Osteoblast (primary cell): ENCODE results near the gene PITPNC1. TPM values are rescaled to one million over a fixed set of nuclear protein-coding genes. Genes with fewer than 3 reads are reported as not detected.

Experiments
- DNase-seq: peaks from one replicate; pipeline ENCODE4 v3.0.0; 2011; ENCODE audit warnings: low spot score, mixed read lengths; ENCODE audit not compliant: insufficient read length; ENCODE audit errors: missing footprints
- H2AFZ ChIP-seq: 2 replicates; pipeline ENCODE4 v1.6.0; 2011; ENCODE audit warnings: mild to moderate bottlenecking, low read length
- H3K27ac ChIP-seq: 2 replicates; pipeline ENCODE4 v1.5.1; 2011; ENCODE audit warnings: mild to moderate bottlenecking, low read depth, low read length, moderate library complexity
- H3K27me3 ChIP-seq: 2 replicates; pipeline ENCODE4 v1.6.0; 2012; ENCODE audit warnings: mild to moderate bottlenecking, control low read depth, inconsistent platforms, low read length, moderate library complexity; ENCODE audit not compliant: insufficient read depth
- H3K36me3 ChIP-seq: 2 replicates; pipeline ENCODE4 v1.5.1; 2011; ENCODE audit warnings: mild to moderate bottlenecking, low read length, control low read depth, moderate library complexity; ENCODE audit not compliant: insufficient read depth
- H3K4me1 ChIP-seq: 2 replicates; pipeline ENCODE4 v1.5.1; 2011; ENCODE audit warnings: mild to moderate bottlenecking, low read length, control low read depth, moderate library complexity; ENCODE audit not compliant: insufficient read depth
- H3K4me2 ChIP-seq: 2 replicates; pipeline ENCODE4 v1.6.0; 2011; ENCODE audit warnings: mild to moderate bottlenecking, low read length; ENCODE audit not compliant: insufficient read depth
- H3K4me3 ChIP-seq: fragments of 200-600 bp; sonication (generic); 3 replicates; pipeline ENCODE4 v1.5.1; 2012; ENCODE audit warnings: mild to moderate bottlenecking, low read length, inconsistent platforms; ENCODE audit not compliant: insufficient read depth
- H3K79me2 ChIP-seq: 2 replicates; pipeline ENCODE4 v1.6.0; 2012; ENCODE audit warnings: mild to moderate bottlenecking, low read length, control low read depth, inconsistent platforms; ENCODE audit not compliant: insufficient read depth
- H3K9me3 ChIP-seq: 2 replicates; pipeline ENCODE4 v1.5.1; 2011; ENCODE audit warnings: low read depth, low read length, control low read depth
- H4K20me1 ChIP-seq: 2 replicates; pipeline ENCODE4 v1.6.0; 2012; ENCODE audit warnings: mild to moderate bottlenecking, low read length, control low read depth; ENCODE audit not compliant: insufficient read depth
- total RNA-seq: library from RNA; depleted of rRNA; stranded (reverse); fragments of >200 nt; gene quantifications from 2 replicates; pipeline ENCODE4 v1.2.3, GENCODE V29; 2012
- TF ChIP-seq, protein P1 (sequence below): IDR thresholded peaks from 2 replicates; pipeline ENCODE4 v1.5.1; 2011; ENCODE audit warnings: mild to moderate bottlenecking, low read depth, low read length, moderate library complexity; ENCODE audit errors: extremely low read depth

PITPNC1 gene
- total RNA-seq, 1 donor, result 6.2 TPM

DNA sequence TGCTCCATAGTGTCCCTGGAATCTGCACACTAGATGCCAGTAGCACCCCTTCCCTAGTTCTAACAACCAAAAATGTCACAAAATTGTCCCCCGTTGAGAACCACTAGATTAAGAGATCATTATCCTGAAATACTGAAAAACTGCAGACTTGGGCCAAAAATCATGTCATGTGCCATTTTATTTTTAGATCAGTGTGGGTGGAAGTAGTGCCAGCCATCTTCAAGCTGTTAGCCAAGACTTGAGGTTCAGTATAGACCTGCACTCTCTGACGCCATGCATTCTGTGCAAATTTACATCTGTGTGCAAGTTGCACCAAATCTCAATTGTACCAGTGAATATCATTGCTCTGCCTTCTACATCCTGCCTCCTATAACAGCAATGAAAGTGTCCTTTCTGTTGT, 309.2 kb downstream of the PITPNC1 start:
- TF ChIP-seq, protein P1, sequence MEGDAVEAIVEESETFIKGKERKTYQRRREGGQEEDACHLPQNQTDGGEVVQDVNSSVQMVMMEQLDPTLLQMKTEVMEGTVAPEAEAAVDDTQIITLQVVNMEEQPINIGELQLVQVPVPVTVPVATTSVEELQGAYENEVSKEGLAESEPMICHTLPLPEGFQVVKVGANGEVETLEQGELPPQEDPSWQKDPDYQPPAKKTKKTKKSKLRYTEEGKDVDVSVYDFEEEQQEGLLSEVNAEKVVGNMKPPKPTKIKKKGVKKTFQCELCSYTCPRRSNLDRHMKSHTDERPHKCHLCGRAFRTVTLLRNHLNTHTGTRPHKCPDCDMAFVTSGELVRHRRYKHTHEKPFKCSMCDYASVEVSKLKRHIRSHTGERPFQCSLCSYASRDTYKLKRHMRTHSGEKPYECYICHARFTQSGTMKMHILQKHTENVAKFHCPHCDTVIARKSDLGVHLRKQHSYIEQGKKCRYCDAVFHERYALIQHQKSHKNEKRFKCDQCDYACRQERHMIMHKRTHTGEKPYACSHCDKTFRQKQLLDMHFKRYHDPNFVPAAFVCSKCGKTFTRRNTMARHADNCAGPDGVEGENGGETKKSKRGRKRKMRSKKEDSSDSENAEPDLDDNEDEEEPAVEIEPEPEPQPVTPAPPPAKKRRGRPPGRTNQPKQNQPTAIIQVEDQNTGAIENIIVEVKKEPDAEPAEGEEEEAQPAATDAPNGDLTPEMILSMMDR, result no peak
- H3K36me3 ChIP-seq, result no peaks in the 10 kb centered on the region
- H3K27ac ChIP-seq, result no peak overlapping the region

DNA sequence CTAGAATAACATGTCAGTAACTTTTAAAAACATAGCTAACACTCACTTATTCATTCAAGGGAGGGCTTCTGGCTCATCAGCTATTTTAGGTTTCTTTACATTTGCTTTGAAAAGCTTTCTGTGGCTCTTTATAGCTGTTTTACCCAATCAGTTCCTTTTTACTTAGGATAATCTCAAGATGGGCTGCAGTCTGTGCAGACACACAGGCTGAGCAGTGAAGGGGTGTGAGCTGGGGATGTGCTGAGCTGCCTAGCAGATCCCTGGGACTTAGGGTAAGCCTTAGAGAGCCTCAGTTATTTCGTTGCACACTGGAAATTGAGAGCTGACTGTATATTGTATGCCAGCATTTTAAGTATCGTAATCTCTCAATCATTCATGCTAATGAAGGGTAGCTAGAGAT, 310.4 kb downstream of the PITPNC1 start:
- Histone ChIP-seq H3K4me3 (no peak overlapping the region), H3K79me2 (no peaks in the 10 kb centered on the region), H3K27ac (no peak overlapping the region), H3K4me1 (no peaks in the 10 kb centered on the region), H4K20me1 (no peaks in the 10 kb centered on the region), H2AFZ (no peak overlapping the region), H3K36me3 (no peaks in the 10 kb centered on the region), H3K27me3 (no peaks in the 10 kb centered on the region), H3K9me3 (no peaks in the 10 kb centered on the region), H3K4me2 (no peak overlapping the region)
- no peak for DNase-seq
- TF ChIP-seq, protein P1, result no peak

More for the DNA sequence above, 309.2 kb downstream of the PITPNC1 start:
- H2AFZ ChIP-seq, result no peak overlapping the region
- H3K27me3 ChIP-seq, result no peaks in the 10 kb centered on the region
- H3K79me2 ChIP-seq, result no peaks in the 10 kb centered on the region
- no peaks in the 10 kb centered on the region for H3K4me1 ChIP-seq
- no peak for DNase-seq
- no peak overlapping the region for H3K4me3 ChIP-seq
- no peak overlapping the region for H3K4me2 ChIP-seq
- no peaks in the 10 kb centered on the region for H4K20me1 ChIP-seq
- H3K9me3 ChIP-seq, result no peaks in the 10 kb centered on the region

DNA sequence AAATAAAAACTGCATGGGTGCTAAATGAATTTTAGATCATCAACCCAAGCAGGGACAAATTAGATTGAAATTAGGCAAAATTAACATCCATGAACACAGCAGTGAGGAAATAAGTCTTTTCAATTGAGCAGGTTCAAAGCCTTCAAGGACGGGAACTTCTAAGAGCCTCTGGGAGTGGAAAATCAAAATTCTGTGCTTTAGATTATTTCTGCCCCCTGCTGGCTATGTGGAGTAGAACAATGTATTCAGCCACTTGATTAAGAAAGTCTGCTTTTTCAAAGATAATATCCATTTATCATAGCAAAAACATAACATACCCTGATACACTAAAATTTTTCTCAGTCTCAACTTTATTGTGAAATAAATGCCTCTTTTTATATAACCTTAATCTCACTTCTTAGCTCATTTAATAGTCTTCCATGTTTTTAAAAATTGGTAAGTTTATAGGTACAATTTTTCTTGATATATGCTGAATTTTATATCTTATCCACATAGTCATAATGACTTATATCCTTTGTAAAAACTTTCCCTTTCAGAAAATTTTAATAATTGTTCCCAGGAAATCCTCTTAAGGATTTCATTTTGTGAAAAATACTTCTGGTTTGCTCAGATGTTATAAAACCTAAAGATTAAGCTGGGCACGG, 312.6 kb downstream of the PITPNC1 start:
- TF ChIP-seq, protein P1, result peak; percentile 76
- Histone ChIP-seq H3K79me2 (no peaks in the 10 kb centered on the region), H2AFZ (no peak overlapping the region), H3K27ac (no peak overlapping the region), H3K4me1 (no peaks in the 10 kb centered on the region), H3K4me3 (no peak overlapping the region), H3K36me3 (peaks cover 2% of the 10 kb centered on the region), H3K9me3 (no peaks in the 10 kb centered on the region), H3K4me2 (no peak overlapping the region), H3K27me3 (no peaks in the 10 kb centered on the region), H4K20me1 (no peaks in the 10 kb centered on the region)
- peak; percentile 84 for DNase-seq

DNA sequence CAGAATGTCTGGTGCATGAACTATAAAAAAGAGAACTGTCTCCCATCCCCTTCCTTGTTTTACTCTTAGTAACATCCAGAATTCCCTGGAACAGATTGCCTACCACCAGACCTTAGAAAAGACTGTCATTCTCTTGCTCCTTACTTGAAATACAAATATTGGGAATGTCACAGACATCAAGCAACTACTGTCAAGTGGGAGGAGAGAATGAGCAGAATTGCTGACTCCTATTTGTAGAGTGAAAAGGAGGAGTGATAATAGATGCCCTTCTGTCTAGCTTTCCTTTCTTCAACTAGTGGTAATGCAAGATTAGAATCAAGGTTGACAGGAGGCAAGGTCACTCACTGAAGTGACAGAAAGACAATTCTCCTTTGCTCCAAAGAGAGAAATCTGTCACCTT, 316.7 kb downstream of the PITPNC1 start:
- no peak for DNase-seq
- Histone ChIP-seq H3K9me3 (no peaks in the 10 kb centered on the region), H3K36me3 (peaks cover 2% of the 10 kb centered on the region), H3K79me2 (no peaks in the 10 kb centered on the region), H3K4me3 (no peak overlapping the region), H2AFZ (no peak overlapping the region), H3K4me2 (no peak overlapping the region), H4K20me1 (no peaks in the 10 kb centered on the region), H3K27me3 (no peaks in the 10 kb centered on the region), H3K27ac (no peak overlapping the region), H3K4me1 (no peaks in the 10 kb centered on the region)
- TF ChIP-seq, protein P1, result no peak
